Endothelial cell of umbilical vein (primary cell): Measurements from ENCODE around the gene DCLK2. TPM values are rescaled to one million over a fixed set of nuclear protein-coding genes. Genes with fewer than 3 reads are reported as not detected.

Experiments
- BruUV-seq: library from RNA; stranded (reverse); fragments of 400-500 nt; replicated peaks from 2 replicates; lab custom pipeline; 2021; lab: Mats Ljungman, UMichigan
- CTCF ChIA-PET: fragments of 300-600, 350-600 bp; sonication (Branson Sonifier 250); formaldehyde crosslinking; loops from one replicate; lab custom pipeline; 2021; ENCODE audit warnings: antibody characterized with exemption, inconsistent platforms; lab: Charles Lee
- POLR2A ChIA-PET: fragments of 300-600, 350-600 bp; sonication (Branson Sonifier 250); formaldehyde crosslinking; loops from one replicate; lab custom pipeline; 2021; ENCODE audit warnings: antibody characterized with exemption, inconsistent platforms; lab: Charles Lee
- DNase-seq: peaks from one replicate; pipeline ENCODE4 v3.0.0-alpha.2; 2011; ENCODE audit warnings: low read depth, low spot score
- FAIRE-seq: peaks from 2 replicates; lab custom pipeline; 2011; peaks lifted over from hg19 to GRCh38; lab: Jason Lieb, UNC
- H2AFZ ChIP-seq: 2 replicates; pipeline ENCODE4 v1.6.0; 2012; ENCODE audit warnings: low read depth, low read length, control low read depth, inconsistent platforms
- H3K27ac ChIP-seq: 2 replicates; pipeline ENCODE4 v1.5.1; 2011; ENCODE audit warnings: low read depth, mild to moderate bottlenecking, control low read depth, low read length, moderate library complexity; ENCODE audit not compliant: insufficient read depth
- H3K27me3 ChIP-seq, 2 experiments: 2 replicates each; pipeline versions ENCODE4 v1.6.0 to v1.6.1; 2011; ENCODE audit warnings: low read length in 2 of 2, mixed read lengths in 1 of 2; ENCODE audit not compliant: control insufficient read depth in 2 of 2, insufficient read depth in 2 of 2
- H3K36me3 ChIP-seq, 2 experiments: 2 replicates in 1 of 2; 3 replicates in 1 of 2; pipeline ENCODE4 v1.5.1; 2011; ENCODE audit warnings: low read length in 2 of 2, mild to moderate bottlenecking in 1 of 2, moderate library complexity in 1 of 2; ENCODE audit not compliant: control insufficient read depth in 2 of 2, insufficient read depth in 2 of 2; ENCODE audit errors: extremely low read depth in 1 of 2
- H3K4me1 ChIP-seq: 3 replicates; pipeline ENCODE4 v1.5.1; 2011; ENCODE audit warnings: mild to moderate bottlenecking, low read length; ENCODE audit not compliant: control insufficient read depth, insufficient read depth; ENCODE audit errors: extremely low read depth
- H3K4me2 ChIP-seq: 2 replicates; pipeline ENCODE4 v1.6.1; 2011; ENCODE audit warnings: low read length, control low read depth, mixed read lengths; ENCODE audit not compliant: insufficient read depth
- H3K4me3 ChIP-seq, 3 experiments: fragments of 200-600 bp in 1 of 3; sonication (generic), shearing (Covaris generic) in 1 of 3; replicated peaks in 1 of 3; 2 replicates each; pipeline ENCODE4 v1.5.1; 2011 to 2016; ENCODE audit warnings: control low read depth in 3 of 3, low read length in 3 of 3, mild to moderate bottlenecking in 2 of 3, inconsistent platforms in 1 of 3, low read depth in 1 of 3, moderate library complexity in 1 of 3; ENCODE audit not compliant: insufficient read depth in 1 of 3
- H3K79me2 ChIP-seq: 2 replicates; pipeline ENCODE4 v1.6.0; 2012; ENCODE audit warnings: low read length, inconsistent platforms; ENCODE audit not compliant: control insufficient read depth, insufficient read depth
- H3K9ac ChIP-seq: replicated peaks from 2 replicates; pipeline ENCODE3; 2011; ENCODE audit warnings: low read length, control low read depth; ENCODE audit not compliant: insufficient read depth; ENCODE audit errors: extremely low read depth
- H3K9me1 ChIP-seq: replicated peaks from 3 replicates; pipeline ENCODE4 v1.6.0; 2011; ENCODE audit warnings: mild to moderate bottlenecking, low read length; ENCODE audit not compliant: control insufficient read depth, insufficient read depth; ENCODE audit errors: extremely low read depth
- H3K9me3 ChIP-seq: replicated peaks from 2 replicates; pipeline ENCODE4 v1.5.1; 2012; ENCODE audit warnings: low read length, inconsistent platforms; ENCODE audit not compliant: control insufficient read depth, insufficient read depth
- H4K20me1 ChIP-seq: replicated peaks from 2 replicates; pipeline ENCODE3; 2011; ENCODE audit warnings: mild to moderate bottlenecking, low read length; ENCODE audit not compliant: control insufficient read depth, insufficient read depth; ENCODE audit errors: extremely low read depth
- CTCF ChIP-seq, 2 donors: IDR thresholded peaks; 1 replicate in 1 of 2; 2 replicates in 1 of 2; pipeline ENCODE4 v1.5.1; 2011; ENCODE audit warnings: low read length in 2 of 2, mild to moderate bottlenecking in 2 of 2, moderate library complexity in 2 of 2, control low read depth in 1 of 2, inconsistent platforms in 1 of 2, low read depth in 1 of 2; ENCODE audit not compliant: insufficient read depth in 1 of 2; ENCODE audit errors: extremely low read depth in 1 of 2
- EZH2 ChIP-seq: IDR thresholded peaks from 2 replicates; pipeline ENCODE4 v1.6.1; 2012; ENCODE audit warnings: borderline replicate concordance, low read depth, mild to moderate bottlenecking, moderate library complexity, low read length, inconsistent platforms; ENCODE audit not compliant: severe bottlenecking
- FOS ChIP-seq: IDR thresholded peaks from 2 replicates; pipeline ENCODE4 v1.6.1; 2011; ENCODE audit warnings: mild to moderate bottlenecking, low read length, moderate library complexity, borderline replicate concordance; ENCODE audit not compliant: insufficient read depth
- GATA2 ChIP-seq: IDR thresholded peaks from 2 replicates; pipeline ENCODE4 v1.7.0; 2011; ENCODE audit warnings: low read depth, mild to moderate bottlenecking, moderate library complexity, mixed read lengths, low read length; ENCODE audit not compliant: insufficient read length, insufficient read depth
- JUN ChIP-seq: IDR thresholded peaks from 2 replicates; pipeline ENCODE4 v1.6.1; 2011; ENCODE audit warnings: borderline replicate concordance, low read depth; ENCODE audit not compliant: insufficient read length, insufficient read depth
- MAX ChIP-seq: IDR thresholded peaks from 2 replicates; pipeline ENCODE4 v1.6.1; 2011; ENCODE audit not compliant: insufficient read depth, insufficient read length
- MYC ChIP-seq: IDR thresholded peaks from one replicate; pipeline ENCODE4 v1.6.1; 2011; ENCODE audit warnings: mild to moderate bottlenecking, low read depth, low read length
- POLR2A ChIP-seq: IDR thresholded peaks from 2 replicates; pipeline ENCODE4 v1.6.1; 2012; ENCODE audit warnings: low read depth, mild to moderate bottlenecking, control low read depth, low read length
- POLR2AphosphoS5 ChIP-seq: IDR thresholded peaks from 2 replicates; pipeline ENCODE4 v1.6.1; 2012; ENCODE audit warnings: low read depth, mild to moderate bottlenecking, control low read depth, low read length, moderate library complexity; ENCODE audit not compliant: insufficient read depth
- dilution Hi-C: fragments of 300-500 bp; cut with MboI; formaldehyde crosslinking; loops from one replicate; pipeline ENCODE4 v1.15.0; 2019; ENCODE audit warnings: low sequenced_read_pairs; ENCODE audit not compliant: extremely low pct_ligation_motif_present
- intact Hi-C: fragments of 100-400 bp; cut with micrococcal nuclease; formaldehyde crosslinking; loops from one replicate; pipeline ENCODE4 v1.10.0; 2022
- polyA plus RNA-seq, 4 experiments: library from polyadenylated mRNA; depleted of rRNA in 3 of 4; stranded (reverse) in 3 of 4; unstranded in 1 of 4; fragments of >200 nt; gene quantifications; 2 replicates each; pipeline versions ENCODE4 v1.2.1 to v1.2.3, GENCODE V29; 2011 to 2012; ENCODE audit warnings: missing spikeins in 1 of 4
- total RNA-seq: library from RNA; stranded (reverse); gene quantifications from 2 replicates; pipeline ENCODE4 v1.2.3, GENCODE V29; 2021

DCLK2 gene
- total and polyA plus RNA-seq, 2 donors (not counting 3 experiments of a cell fraction or from before 2014, with no cell fraction given) = 1.7 to 4.7 TPM

- H3K79me2 ChIP-seq = no peaks in the 10 kb centered on the region
- BruUV-seq = no TSS peak
- FAIRE-seq (no peak), DNase-seq (no peak)
- H3K27ac ChIP-seq = no peak overlapping the region
- H3K9me1 ChIP-seq = no peaks in the 10 kb centered on the region
- intact Hi-C loops (no loop called here), dilution Hi-C loops (no loop called here)
- H2AFZ ChIP-seq = no peak overlapping the region
- no peaks in the 10 kb centered on the region for H3K27me3 ChIP-seq
- peaks cover 29% of the 10 kb centered on the region for H3K4me1 ChIP-seq
- TF ChIP-seq JUN = no peak
- no peak for TF ChIP-seq GATA2
- no peak for TF ChIP-seq MAX
- no peak for TF ChIP-seq FOS
- no peak for TF ChIP-seq POLR2AphosphoS5
- no peak for TF ChIP-seq POLR2A
- no peak for TF ChIP-seq MYC
- TF ChIP-seq CTCF (IDR thresholded peaks at IDR 0.05; ENCODE audit: extremely low read depth in 1 of 2, insufficient read depth in 1 of 2, low read depth in 1 of 2, low read length in 2 of 2) = no peak
- TF ChIP-seq EZH2 = no peak
- H4K20me1 ChIP-seq = no peaks in the 10 kb centered on the region
- no peak overlapping the region for H3K4me3 ChIP-seq
- H3K4me2 ChIP-seq = no peak overlapping the region
- H3K9ac ChIP-seq = no peak overlapping the region
- ChIA-PET CTCF (interaction anchor here (0.8 kb wide), 1 partner anchor 70 kb away, joined by 3 read pairs; no protein-coding TSS in a partner anchor), POLR2A (no interaction called here)
- H3K36me3 ChIP-seq = no peaks in the 10 kb centered on the region
- no peaks in the 10 kb centered on the region for H3K9me3 ChIP-seq
Measured at GRCh38 chr4:150139297-150139865, 61.1 kb downstream of the DCLK2 start.
